IMR-90 (cell line): ENCODE measurements around the gene PPP2R5A. TPM values are rescaled to one million over a fixed set of nuclear protein-coding genes. Genes with fewer than 3 reads are reported as not detected.

Experiments
- ATAC-seq: fragments of 200-7000 bp; cut with Tn5 transposase; 2 replicates; pipeline ENCODE4 v1.9.1; 2020; ENCODE audit warnings: low read depth, mild to moderate bottlenecking, moderate library complexity
- BruUV-seq: library from RNA; stranded (reverse); fragments of 400-500 nt; replicated peaks from 2 replicates; lab custom pipeline; 2021; lab: Mats Ljungman, UMichigan
- CTCF ChIA-PET: fragments of 300-600 bp; formaldehyde crosslinking; extraction: SDS; loops from one replicate; lab custom pipeline; 2021; ENCODE audit warnings: antibody characterized with exemption; lab: Yijun Ruan, JAX
- POLR2A ChIA-PET: fragments of 300-600 bp; sonication (Branson Sonifier 250); formaldehyde crosslinking; loops from one replicate; lab custom pipeline; 2022; ENCODE audit warnings: antibody characterized with exemption; ENCODE audit not compliant: unreplicated experiment; lab: Charles Lee
- DNase-seq: peaks from one replicate; pipeline ENCODE4 v3.0.0; 2013
- H2AFZ ChIP-seq: replicated peaks from 2 replicates; pipeline ENCODE3; 2013; ENCODE audit warnings: low read length, mild to moderate bottlenecking; ENCODE audit not compliant: poor library complexity
- H2AK5ac ChIP-seq: 2 replicates; pipeline ENCODE4 v1.6.1; 2013; ENCODE audit warnings: low read depth, low read length, inconsistent platforms
- H2AK9ac ChIP-seq: replicated peaks from 2 replicates; pipeline ENCODE3; 2013; ENCODE audit warnings: mild to moderate bottlenecking, low read depth, low read length, moderate library complexity; ENCODE audit not compliant: poor library complexity
- H2BK120ac ChIP-seq: 2 replicates; pipeline ENCODE4 v1.6.1; 2013; ENCODE audit warnings: low read depth, low read length, inconsistent platforms
- H2BK15ac ChIP-seq: 3 replicates; pipeline ENCODE4 v1.6.1; 2013; ENCODE audit warnings: low read depth, low read length, inconsistent platforms
- H2BK20ac ChIP-seq: 2 replicates; pipeline ENCODE4 v1.6.1; 2013; ENCODE audit warnings: low read depth, mild to moderate bottlenecking, inconsistent platforms, low read length, moderate library complexity
- H2BK5ac ChIP-seq: 2 replicates; pipeline ENCODE4 v1.6.1; 2013; ENCODE audit warnings: mild to moderate bottlenecking, low read depth, low read length, inconsistent platforms; ENCODE audit not compliant: poor library complexity, severe bottlenecking
- H3K14ac ChIP-seq: replicated peaks from 2 replicates; pipeline ENCODE4 v1.6.1; 2013; ENCODE audit warnings: low read depth, low read length, inconsistent platforms
- H3K18ac ChIP-seq: 2 replicates; pipeline ENCODE4 v1.6.1; 2013; ENCODE audit warnings: low read depth, low read length, control low read depth
- H3K23ac ChIP-seq: 2 replicates; pipeline ENCODE4 v1.6.1; 2013; ENCODE audit warnings: low read depth, low read length, inconsistent platforms
- H3K27ac ChIP-seq: 2 replicates; pipeline ENCODE4 v1.5.1; 2013; ENCODE audit warnings: mild to moderate bottlenecking, control low read depth, low read length; ENCODE audit not compliant: insufficient read depth
- H3K27me3 ChIP-seq: 2 replicates; pipeline ENCODE4 v1.6.1; 2013; ENCODE audit warnings: low read length; ENCODE audit not compliant: control insufficient read depth, insufficient read depth
- H3K36me3 ChIP-seq: 2 replicates; pipeline ENCODE4 v1.6.1; 2013; ENCODE audit warnings: low read length, mixed read lengths; ENCODE audit not compliant: control insufficient read depth, insufficient read depth
- H3K4ac ChIP-seq: 2 replicates; pipeline ENCODE4 v1.6.1; 2013; ENCODE audit warnings: low read depth, low read length, inconsistent platforms
- H3K4me1 ChIP-seq: 2 replicates; pipeline ENCODE4 v1.6.1; 2013; ENCODE audit warnings: low read length, mixed read lengths; ENCODE audit not compliant: control insufficient read depth, insufficient read depth
- H3K4me2 ChIP-seq: 2 replicates; pipeline ENCODE4 v1.6.1; 2013; ENCODE audit warnings: low read depth, mild to moderate bottlenecking, control low read depth, low read length, moderate library complexity
- H3K4me3 ChIP-seq: 2 replicates; pipeline ENCODE4 v1.5.1; 2013; ENCODE audit warnings: low read depth, mild to moderate bottlenecking, control low read depth, low read length, moderate library complexity; ENCODE audit not compliant: insufficient read depth
- H3K56ac ChIP-seq: 2 replicates; pipeline ENCODE4 v1.6.1; 2013; ENCODE audit warnings: low read length, inconsistent platforms; ENCODE audit not compliant: insufficient read depth; ENCODE audit errors: extremely low read depth
- H3K79me1 ChIP-seq, 2 experiments: 2 replicates each; pipeline ENCODE4 v1.6.1; 2013; ENCODE audit warnings: low read length in 2 of 2, inconsistent platforms in 1 of 2, low read depth in 1 of 2
- H3K9ac ChIP-seq: 2 replicates; pipeline ENCODE4 v1.6.1; 2013; ENCODE audit warnings: low read depth, low read length, control low read depth
- H3K9me1 ChIP-seq: 2 replicates; pipeline ENCODE4 v1.6.1; 2013; ENCODE audit warnings: low read length, inconsistent platforms; ENCODE audit not compliant: insufficient read depth
- H3K9me3 ChIP-seq: 2 replicates; pipeline ENCODE4 v1.6.1; 2013; ENCODE audit warnings: low read length; ENCODE audit not compliant: control insufficient read depth, insufficient read depth
- H4K20me1 ChIP-seq: 2 replicates; pipeline ENCODE4 v1.6.1; 2013; ENCODE audit warnings: low read length, inconsistent platforms; ENCODE audit not compliant: insufficient read depth
- H4K5ac ChIP-seq: 2 replicates; pipeline ENCODE4 v1.6.1; 2013; ENCODE audit warnings: mild to moderate bottlenecking, low read depth, low read length, control low read depth
- H4K8ac ChIP-seq, 2 experiments: 2 replicates each; pipeline ENCODE4 v1.6.1; 2013; ENCODE audit warnings: low read depth in 2 of 2, low read length in 2 of 2, control low read depth in 1 of 2, inconsistent platforms in 1 of 2
- H4K91ac ChIP-seq: 2 replicates; pipeline ENCODE4 v1.6.1; 2013; ENCODE audit warnings: low read depth, low read length, inconsistent platforms; ENCODE audit not compliant: insufficient read depth
- CEBPB ChIP-seq: IDR thresholded peaks from 2 replicates; pipeline ENCODE4 v1.6.1; 2012; ENCODE audit warnings: low read depth, low read length, improper control_type of control experiment
- CHD1 ChIP-seq: IDR thresholded peaks from 2 replicates; pipeline ENCODE4 v1.6.1; 2012; ENCODE audit warnings: low read depth, low read length, improper control_type of control experiment
- FOS ChIP-seq: fragments of 150-350 bp; IDR thresholded peaks from 2 replicates; pipeline ENCODE4 v1.6.1; 2016; ENCODE audit warnings: low read depth, low read length
- MAFK ChIP-seq: IDR thresholded peaks from 2 replicates; pipeline ENCODE4 v1.6.1; 2012; ENCODE audit warnings: low read depth, low read length, improper control_type of control experiment
- MAZ ChIP-seq: IDR thresholded peaks from 2 replicates; pipeline ENCODE4 v1.6.1; 2012; ENCODE audit warnings: low read depth, mild to moderate bottlenecking, low read length, improper control_type of control experiment, moderate library complexity, borderline replicate concordance
- MXI1 ChIP-seq: IDR thresholded peaks from 2 replicates; pipeline ENCODE4 v1.6.1; 2012; ENCODE audit warnings: low read depth, mild to moderate bottlenecking, low read length, moderate library complexity, borderline replicate concordance
- POLR2A ChIP-seq: IDR thresholded peaks from 2 replicates; pipeline ENCODE4 v1.6.1; 2012; ENCODE audit warnings: mild to moderate bottlenecking, low read depth, low read length
- RAD21 ChIP-seq: IDR thresholded peaks from 2 replicates; pipeline ENCODE4 v1.6.1; 2012; ENCODE audit warnings: low read length, improper control_type of control experiment
- RCOR1 ChIP-seq: IDR thresholded peaks from 2 replicates; pipeline ENCODE4 v1.6.1; 2012; ENCODE audit warnings: mild to moderate bottlenecking, low read length, improper control_type of control experiment; ENCODE audit not compliant: insufficient replicate concordance
- RFX5 ChIP-seq: IDR thresholded peaks from 2 replicates; pipeline ENCODE4 v1.8.0; 2012; ENCODE audit warnings: low read depth, mild to moderate bottlenecking, low read length, moderate library complexity
- WGBS, 2 experiments: methylation state at CpG; one replicate each; pipeline versions ENCODE4 v1.1.5 to v1.1.7; 2013; ENCODE audit warnings: missing lambda C conversion rate in 2 of 2; ENCODE audit not compliant: insufficient read length in 1 of 2; ENCODE audit errors: extremely low coverage in 2 of 2; 5-methylcytosine and 5-hydroxymethylcytosine counted together
- dilution Hi-C: fragments of 300-500 bp; cut with HindIII; formaldehyde crosslinking; loops from one replicate; pipeline ENCODE4 v1.14.3; 2018; ENCODE audit warnings: low sequenced_read_pairs; ENCODE audit not compliant: unreplicated experiment
- in situ Hi-C: fragments of 300-500 bp; cut with MboI; formaldehyde crosslinking; loops from 3 replicates; pipeline ENCODE4 v1.14.3; 2019; ENCODE audit warnings: low sequenced_read_pairs, inconsistent platforms, mixed read lengths
- intact Hi-C: fragments of 100-400 bp; cut with micrococcal nuclease; formaldehyde crosslinking; loops from 2 replicates; pipeline ENCODE4 v1.10.0; 2022
- polyA plus RNA-seq, 3 experiments: library from polyadenylated mRNA; depleted of rRNA; stranded (reverse); fragments of >200 nt; gene quantifications; 2 replicates each; pipeline ENCODE4 v1.2.3, GENCODE V29; 2012; ENCODE audit warnings: low replicate concordance in 1 of 3
- total RNA-seq: library from RNA; depleted of rRNA; stranded (reverse); fragments of >200 nt; gene quantifications from 2 replicates; pipeline ENCODE4 v1.2.3, GENCODE V29; 2012
- TF ChIP-seq, protein P1 (sequence below): fragments of 150-350 bp; IDR thresholded peaks from 2 replicates; pipeline ENCODE4 v1.6.1; 2017; ENCODE audit warnings: mild to moderate bottlenecking, antibody characterized with exemption, low read length, low read depth
- TF ChIP-seq, protein P2 (sequence below): conservative IDR thresholded peaks from 2 replicates; pipeline ENCODE4 v1.5.1; 2012; ENCODE audit warnings: mild to moderate bottlenecking, low read depth, low read length, improper control_type of control experiment
- TF ChIP-seq, protein P3 (sequence below): fragments of 150-350 bp; IDR thresholded peaks from 2 replicates; pipeline ENCODE4 v1.6.1; 2016; ENCODE audit warnings: low read depth, mild to moderate bottlenecking, low read length, moderate library complexity, borderline replicate concordance

The PPP2R5A gene
- total and polyA plus RNA-seq, 2 of the 4 experiments (the other 2 are of a cell fraction): 8.4 to 12.6 TPM

DNA sequence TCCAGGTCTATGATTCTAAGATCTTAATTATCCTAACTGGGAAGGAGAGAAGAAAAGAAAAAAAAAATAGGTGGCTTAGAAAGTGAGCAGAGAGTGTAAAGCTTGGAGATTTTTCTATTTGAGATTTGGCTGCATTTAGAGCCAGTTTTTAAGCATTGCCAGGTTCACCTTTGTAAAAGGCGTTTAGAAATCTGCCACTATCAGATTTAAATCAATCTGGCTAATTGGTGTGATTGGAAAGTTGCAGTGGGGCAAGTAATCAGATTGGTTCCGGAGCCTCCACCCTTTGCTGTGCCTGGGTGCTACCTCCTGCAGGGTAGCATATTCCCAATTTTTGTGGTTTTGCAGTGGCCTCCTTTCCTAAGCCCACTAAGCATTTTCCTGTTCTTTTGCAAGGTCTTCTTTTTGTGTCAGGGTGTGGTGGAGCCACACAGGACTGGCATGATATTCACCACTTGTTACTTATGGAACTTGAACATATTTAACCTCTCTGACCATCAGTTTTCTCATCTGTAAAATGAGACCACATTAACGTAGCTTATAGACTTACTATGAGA lies 48.5 kb upstream of the PPP2R5A start:
- no peak overlapping the region for H3K4ac ChIP-seq
- no peak overlapping the region for H2BK5ac ChIP-seq
- no peak overlapping the region for H3K18ac ChIP-seq
- no peak overlapping the region for H2BK20ac ChIP-seq
- intact Hi-C loops (no loop called here), dilution Hi-C loops (no loop called here), in situ Hi-C loops (no loop called here)
- no peaks in the 10 kb centered on the region for H3K79me1 ChIP-seq
- ChIA-PET POLR2A (no interaction called here), CTCF (no interaction called here)
- H2BK15ac ChIP-seq: no peak overlapping the region
- H3K4me3 ChIP-seq: no peak overlapping the region
- no peak overlapping the region for H3K9ac ChIP-seq
- H3K27me3 ChIP-seq: no peaks in the 10 kb centered on the region
- H3K9me3 ChIP-seq: no peaks in the 10 kb centered on the region
- no peak for TF ChIP-seq MAFK
- TF ChIP-seq RCOR1: no peak
- no peak for TF ChIP-seq FOS
- TF ChIP-seq, protein P1, sequence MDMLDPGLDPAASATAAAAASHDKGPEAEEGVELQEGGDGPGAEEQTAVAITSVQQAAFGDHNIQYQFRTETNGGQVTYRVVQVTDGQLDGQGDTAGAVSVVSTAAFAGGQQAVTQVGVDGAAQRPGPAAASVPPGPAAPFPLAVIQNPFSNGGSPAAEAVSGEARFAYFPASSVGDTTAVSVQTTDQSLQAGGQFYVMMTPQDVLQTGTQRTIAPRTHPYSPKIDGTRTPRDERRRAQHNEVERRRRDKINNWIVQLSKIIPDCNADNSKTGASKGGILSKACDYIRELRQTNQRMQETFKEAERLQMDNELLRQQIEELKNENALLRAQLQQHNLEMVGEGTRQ: no peak
- no peak for TF ChIP-seq POLR2A
- TF ChIP-seq RFX5: no peak
- no peak for TF ChIP-seq MAZ
- no peak for TF ChIP-seq MXI1
- TF ChIP-seq, protein P2, sequence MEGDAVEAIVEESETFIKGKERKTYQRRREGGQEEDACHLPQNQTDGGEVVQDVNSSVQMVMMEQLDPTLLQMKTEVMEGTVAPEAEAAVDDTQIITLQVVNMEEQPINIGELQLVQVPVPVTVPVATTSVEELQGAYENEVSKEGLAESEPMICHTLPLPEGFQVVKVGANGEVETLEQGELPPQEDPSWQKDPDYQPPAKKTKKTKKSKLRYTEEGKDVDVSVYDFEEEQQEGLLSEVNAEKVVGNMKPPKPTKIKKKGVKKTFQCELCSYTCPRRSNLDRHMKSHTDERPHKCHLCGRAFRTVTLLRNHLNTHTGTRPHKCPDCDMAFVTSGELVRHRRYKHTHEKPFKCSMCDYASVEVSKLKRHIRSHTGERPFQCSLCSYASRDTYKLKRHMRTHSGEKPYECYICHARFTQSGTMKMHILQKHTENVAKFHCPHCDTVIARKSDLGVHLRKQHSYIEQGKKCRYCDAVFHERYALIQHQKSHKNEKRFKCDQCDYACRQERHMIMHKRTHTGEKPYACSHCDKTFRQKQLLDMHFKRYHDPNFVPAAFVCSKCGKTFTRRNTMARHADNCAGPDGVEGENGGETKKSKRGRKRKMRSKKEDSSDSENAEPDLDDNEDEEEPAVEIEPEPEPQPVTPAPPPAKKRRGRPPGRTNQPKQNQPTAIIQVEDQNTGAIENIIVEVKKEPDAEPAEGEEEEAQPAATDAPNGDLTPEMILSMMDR: no peak
- no peak for TF ChIP-seq CHD1
- no peak for TF ChIP-seq CEBPB
- TF ChIP-seq RAD21: no peak
- TF ChIP-seq, protein P3, sequence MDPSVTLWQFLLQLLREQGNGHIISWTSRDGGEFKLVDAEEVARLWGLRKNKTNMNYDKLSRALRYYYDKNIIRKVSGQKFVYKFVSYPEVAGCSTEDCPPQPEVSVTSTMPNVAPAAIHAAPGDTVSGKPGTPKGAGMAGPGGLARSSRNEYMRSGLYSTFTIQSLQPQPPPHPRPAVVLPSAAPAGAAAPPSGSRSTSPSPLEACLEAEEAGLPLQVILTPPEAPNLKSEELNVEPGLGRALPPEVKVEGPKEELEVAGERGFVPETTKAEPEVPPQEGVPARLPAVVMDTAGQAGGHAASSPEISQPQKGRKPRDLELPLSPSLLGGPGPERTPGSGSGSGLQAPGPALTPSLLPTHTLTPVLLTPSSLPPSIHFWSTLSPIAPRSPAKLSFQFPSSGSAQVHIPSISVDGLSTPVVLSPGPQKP: no peak
- H3K9me1 ChIP-seq: peaks cover 5% of the 10 kb centered on the region
- peaks cover 3% of the 10 kb centered on the region for H3K4me1 ChIP-seq
- DNase-seq (no peak), ATAC-seq (no peak)
- no peak overlapping the region for H4K8ac ChIP-seq
- H4K91ac ChIP-seq: no peak overlapping the region
- H2AK5ac ChIP-seq: no peak overlapping the region
- no peak overlapping the region for H3K14ac ChIP-seq
- H2AK9ac ChIP-seq: no peak overlapping the region
- no peak overlapping the region for H4K5ac ChIP-seq
- no peak overlapping the region for H3K27ac ChIP-seq
- no peak overlapping the region for H3K4me2 ChIP-seq
- H2AFZ ChIP-seq: no peak overlapping the region
- no peak overlapping the region for H3K56ac ChIP-seq
- WGBS, 2 experiments: no CpG with 5 or more reads among the region's 3 CpGs
- BruUV-seq: no TSS peak
- no peak overlapping the region for H2BK120ac ChIP-seq
- no peak overlapping the region for H3K23ac ChIP-seq
- H3K36me3 ChIP-seq: no peaks in the 10 kb centered on the region
- H4K20me1 ChIP-seq: no peaks in the 10 kb centered on the region
